SK-N-SH treated with all-trans-retinoic acid at 6 μM for 48 hours (cell line): ENCODE data around the gene RPS6KA2.
"Not testable (repeated sequence)": the region's sequence is repeated elsewhere in the genome, so short reads cannot be mapped to it uniquely, and the experiment has no call there.

Experiments
- ATAC-seq: fragments of 200-7000 bp; cut with Tn5 transposase; 3 replicates; pipeline ENCODE4 v1.9.1; 2020; ENCODE audit warnings: mild to moderate bottlenecking, moderate library complexity
- CSDC2 ChIP-seq: fragments of 250-450 bp; sonication (Bioruptor Pico); IDR thresholded peaks from 2 replicates; pipeline ENCODE4 v1.5.0; 2020; ENCODE audit warnings: mild to moderate bottlenecking, moderate library complexity
- CSRNP3 ChIP-seq: fragments of 250-450 bp; sonication (Bioruptor Pico); IDR thresholded peaks from 2 replicates; pipeline ENCODE4 v1.5.1; 2021; ENCODE audit warnings: mild to moderate bottlenecking, moderate library complexity
- ESRRG ChIP-seq: fragments of 250-450 bp; sonication (Bioruptor Pico); IDR thresholded peaks from 2 replicates; pipeline ENCODE4 v1.6.1; 2021; ENCODE audit warnings: mild to moderate bottlenecking
- GLIS3 ChIP-seq: fragments of 250-450 bp; sonication (Bioruptor Pico); IDR thresholded peaks from 2 replicates; pipeline ENCODE4 v1.5.0; 2020; ENCODE audit warnings: mild to moderate bottlenecking, moderate library complexity
- ISL1 ChIP-seq: fragments of 250-450 bp; sonication (Bioruptor Pico); IDR thresholded peaks from 2 replicates; pipeline ENCODE4 v2.1.2; 2022; ENCODE audit warnings: mild to moderate bottlenecking, moderate library complexity
- OSR1 ChIP-seq: fragments of 250-450 bp; sonication (Bioruptor Pico); IDR thresholded peaks from 2 replicates; pipeline ENCODE4 v1.8.0; 2022; ENCODE audit warnings: moderate library complexity, mild to moderate bottlenecking, inconsistent platforms
- POU6F1 ChIP-seq: fragments of 250-450 bp; sonication (Bioruptor Pico); IDR thresholded peaks from 2 replicates; pipeline ENCODE4 v1.8.0; 2021; ENCODE audit warnings: low read depth, mild to moderate bottlenecking, moderate library complexity, borderline replicate concordance
- SNAI2 ChIP-seq: fragments of 250-450 bp; sonication (Bioruptor Pico); IDR thresholded peaks from 2 replicates; pipeline ENCODE4 v1.5.0; 2020; ENCODE audit warnings: mild to moderate bottlenecking, moderate library complexity
- TCF4 ChIP-seq: fragments of 250-450 bp; sonication (Bioruptor Pico); IDR thresholded peaks from 2 replicates; pipeline ENCODE4 v1.8.0; 2021; ENCODE audit warnings: mild to moderate bottlenecking, moderate library complexity, borderline replicate concordance
- TOX ChIP-seq: fragments of 250-450 bp; sonication (Bioruptor Pico); IDR thresholded peaks from 2 replicates; pipeline ENCODE4 v1.8.0; 2021; ENCODE audit warnings: mild to moderate bottlenecking, moderate library complexity, borderline replicate concordance
- TSHZ2 ChIP-seq: fragments of 250-450 bp; sonication (Bioruptor Pico); IDR thresholded peaks from 2 replicates; pipeline ENCODE4 v1.5.0; 2020; ENCODE audit warnings: mild to moderate bottlenecking, moderate library complexity
- ZC3H10 ChIP-seq: fragments of 250-450 bp; sonication (Bioruptor Pico); IDR thresholded peaks from 2 replicates; pipeline ENCODE4 v1.5.1; 2021; ENCODE audit warnings: mild to moderate bottlenecking, moderate library complexity
- ZFP3 ChIP-seq: fragments of 250-450 bp; sonication (Bioruptor Pico); IDR thresholded peaks from 2 replicates; pipeline ENCODE4 v1.5.0; 2020; ENCODE audit warnings: mild to moderate bottlenecking, moderate library complexity
- ZFP30 ChIP-seq: fragments of 450-650 bp; formaldehyde crosslinking; IDR thresholded peaks from 2 replicates; pipeline ENCODE4 v1.5.0; 2022; ENCODE audit warnings: mild to moderate bottlenecking, moderate library complexity
- ZNF565 ChIP-seq: fragments of 450-650 bp; formaldehyde crosslinking; conservative IDR thresholded peaks from 2 replicates; pipeline ENCODE4 v1.5.0; 2020; ENCODE audit warnings: low read depth, mild to moderate bottlenecking, moderate library complexity

RPS6KA2 gene

GRCh38 chr6:166539543-166539942, 87.5 kb downstream of the RPS6KA2 start:
- no peak for ATAC-seq
- TF ChIP-seq CSDC2 (CRISPR knock-in tag), result no peak
- TF ChIP-seq CSRNP3 (CRISPR knock-in tag), result no peak
- TF ChIP-seq POU6F1 (CRISPR knock-in tag), result no peak
- TF ChIP-seq, all 23 proteins: peak for 0

- not testable (repeated sequence) for ATAC-seq
Measured at GRCh38 chr6:166539011-166539385, 88.1 kb downstream of the RPS6KA2 start.

GRCh38 chr6:166538297-166539010, 88.6 kb downstream of the RPS6KA2 start:
- no peak for TF ChIP-seq ZNF565 (CRISPR knock-in tag)
- no peak for TF ChIP-seq OSR1
- TF ChIP-seq ISL1 (CRISPR knock-in tag), result no peak
- TF ChIP-seq ESRRG, result no peak
- no peak for TF ChIP-seq ZFP30
- no peak for TF ChIP-seq GLIS3
- TF ChIP-seq POU6F1 (CRISPR knock-in tag), result no peak
- TF ChIP-seq TCF4 (CRISPR knock-in tag), result no peak
- no peak for TF ChIP-seq ZC3H10 (CRISPR knock-in tag)
- no peak for TF ChIP-seq TOX (CRISPR knock-in tag)
- TF ChIP-seq SNAI2 (CRISPR knock-in tag), result no peak
- no peak for ATAC-seq

GRCh38 chr6:166534658-166535406, 92.2 kb downstream of the RPS6KA2 start:
- ATAC-seq, result no peak
- TF ChIP-seq TCF4 (CRISPR knock-in tag), result no peak
- no peak for TF ChIP-seq CSDC2 (CRISPR knock-in tag)
- TF ChIP-seq POU6F1 (CRISPR knock-in tag), result no peak
- no peak for TF ChIP-seq CSRNP3 (CRISPR knock-in tag)
- no peak for TF ChIP-seq ZFP3 (CRISPR knock-in tag)
- no peak for TF ChIP-seq TSHZ2
- no peak for TF ChIP-seq SNAI2 (CRISPR knock-in tag)
- TF ChIP-seq ZNF565 (CRISPR knock-in tag), result no peak
- TF ChIP-seq ISL1 (CRISPR knock-in tag), result no peak
